ENCODE results near the gene BOLL. TPM values are rescaled to one million over a fixed set of nuclear protein-coding genes. Genes with fewer than 3 reads are reported as not detected.

BOLL gene
- total RNA-seq, 2 experiments from 2014 or later = not detected

DNA sequence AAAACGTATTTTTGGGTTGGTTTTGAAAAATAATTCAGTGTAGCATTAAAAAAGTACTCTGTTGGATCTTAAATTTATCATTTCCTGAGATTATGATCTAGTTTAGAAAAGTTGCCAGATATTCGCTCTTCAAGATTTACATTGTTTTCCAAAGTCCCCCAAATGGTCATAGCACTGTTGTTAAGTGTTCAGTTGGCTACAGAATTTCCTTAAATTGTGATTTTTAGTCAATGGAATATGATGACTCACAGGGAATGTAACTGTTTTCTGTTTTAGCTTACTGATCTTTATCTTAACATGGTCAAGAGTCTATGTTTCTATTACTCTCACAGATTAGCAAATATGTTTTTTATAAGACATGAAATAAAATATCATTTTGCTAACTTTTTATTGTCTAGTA, 42.5 kb upstream of the BOLL start:
- H3K79me2 ChIP-seq (ENCODE audit: insufficient read depth, low read depth, low read length) = no peaks in the 10 kb centered on the region
- TF ChIP-seq CTCF (conservative IDR thresholded peaks at IDR 0.05; ENCODE audit: low read length) (no peak), EZH2phosphoT487 (IDR thresholded peaks at IDR 0.05; ENCODE audit: borderline replicate concordance, low read depth, low read length) (no peak)
- intact Hi-C loops (cut with micrococcal nuclease; ENCODE audit: unreplicated experiment) = no loop called here
- H3K4me3 ChIP-seq (ENCODE audit: low read depth, low read length, poor library complexity, severe bottlenecking) = no peak overlapping the region
- ChIA-PET CTCF (ENCODE audit: unreplicated experiment) (no interaction called here), POLR2A (no interaction called here)
- no peak overlapping the region for H2AFZ ChIP-seq (ENCODE audit: low read length)
- BruUV-seq (replicated peaks) = no TSS peak
- no peak for DNase-seq (ENCODE audit: low spot score)
- no peaks in the 10 kb centered on the region for H3K9me3 ChIP-seq (ENCODE audit: low read length)
- no peak overlapping the region for H3K4me2 ChIP-seq (ENCODE audit: low read length)
- H3K9me2 ChIP-seq (ENCODE audit: insufficient read depth, low read length) = no peaks in the 10 kb centered on the region
- no peak overlapping the region for H3K27ac ChIP-seq (ENCODE audit: low read depth, low read length, poor library complexity, severe bottlenecking)
- H3K36me3 ChIP-seq (ENCODE audit: insufficient read depth, low read length) = no peaks in the 10 kb centered on the region
- no peaks in the 10 kb centered on the region for H3K4me1 ChIP-seq (ENCODE audit: insufficient read depth, low read length, poor library complexity, severe bottlenecking)
- H4K20me1 ChIP-seq (ENCODE audit: insufficient read depth, low read length) = no peaks in the 10 kb centered on the region

DNA sequence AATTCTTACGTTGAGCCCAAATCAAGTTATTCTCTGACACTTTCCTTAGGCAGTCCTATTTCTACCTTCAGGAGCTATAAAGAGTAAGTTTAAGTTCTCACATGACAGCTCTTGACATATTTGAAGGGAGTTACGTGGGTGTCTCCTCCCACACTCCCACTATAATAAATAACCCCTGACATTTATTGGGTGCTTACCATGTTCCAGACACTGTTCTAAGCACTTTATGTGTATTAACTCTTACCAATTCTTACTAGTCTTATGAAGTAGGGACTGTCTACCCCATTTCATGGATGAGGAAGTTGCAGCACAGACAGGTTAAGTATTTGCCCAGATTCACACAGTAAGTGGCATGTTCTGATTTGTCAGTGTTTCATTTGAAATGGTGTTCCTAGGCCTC, 37.2 kb upstream of the BOLL start:
- Histone ChIP-seq H4K20me1 (ENCODE audit: insufficient read depth, low read length) (no peaks in the 10 kb centered on the region), H2AFZ (ENCODE audit: low read length) (no peak overlapping the region), H3K9me3 (ENCODE audit: low read length) (no peaks in the 10 kb centered on the region), H3K4me3 (ENCODE audit: low read depth, low read length, poor library complexity, severe bottlenecking) (no peak overlapping the region), H3K9me2 (ENCODE audit: insufficient read depth, low read length) (no peaks in the 10 kb centered on the region), H3K79me2 (ENCODE audit: insufficient read depth, low read depth, low read length) (no peaks in the 10 kb centered on the region), H3K4me2 (ENCODE audit: low read length) (no peak overlapping the region), H3K36me3 (ENCODE audit: insufficient read depth, low read length) (no peaks in the 10 kb centered on the region), H3K4me1 (ENCODE audit: insufficient read depth, low read length, poor library complexity, severe bottlenecking) (no peaks in the 10 kb centered on the region), H3K27ac (ENCODE audit: low read depth, low read length, poor library complexity, severe bottlenecking) (no peak overlapping the region)
- POLR2A ChIA-PET = no interaction called here
- CTCF ChIA-PET (ENCODE audit: unreplicated experiment) = no interaction called here
- intact Hi-C loops (cut with micrococcal nuclease; ENCODE audit: unreplicated experiment) = no loop called here
- no peak for TF ChIP-seq CTCF (conservative IDR thresholded peaks at IDR 0.05; ENCODE audit: low read length)
- TF ChIP-seq EZH2phosphoT487 (IDR thresholded peaks at IDR 0.05; ENCODE audit: borderline replicate concordance, low read depth, low read length) = no peak
- no TSS peak for BruUV-seq (replicated peaks)
- DNase-seq (ENCODE audit: low spot score) = no peak

DNA sequence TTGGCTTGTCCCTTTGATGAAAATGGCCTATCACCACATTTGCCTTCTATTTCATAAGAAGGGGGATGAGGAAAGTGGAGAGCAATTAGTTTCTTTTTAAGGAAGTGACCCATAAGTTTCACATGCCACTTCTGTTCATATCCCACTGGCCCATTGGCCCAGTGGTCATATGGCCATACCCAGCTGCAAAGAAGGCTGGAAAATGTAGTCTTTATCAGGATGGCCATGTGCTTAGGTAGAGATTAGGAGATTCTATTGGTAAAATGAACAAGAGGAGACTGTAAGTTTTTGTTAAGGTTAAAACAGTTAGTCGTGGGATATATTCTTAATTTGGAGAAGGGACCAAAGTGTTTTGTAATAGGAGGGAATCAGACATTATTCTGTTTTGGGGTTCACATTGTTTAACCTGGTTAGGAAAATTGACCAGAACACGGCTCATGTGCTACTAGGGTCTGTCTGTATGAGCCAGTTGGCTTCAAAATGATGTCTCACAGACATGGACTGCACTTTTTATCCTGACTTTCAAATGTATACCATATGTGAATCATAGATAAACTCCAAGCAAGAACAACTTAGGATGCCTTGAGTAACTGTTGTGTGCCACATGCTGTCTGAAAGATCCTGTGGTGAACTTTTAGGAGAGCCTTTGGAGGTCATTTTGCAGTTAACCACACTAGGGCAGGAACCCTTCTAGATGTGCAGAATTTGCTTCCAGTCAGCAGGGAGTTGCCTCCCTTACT, 36.6 kb upstream of the BOLL start:
- Histone ChIP-seq H3K4me3 (ENCODE audit: low read depth, low read length, poor library complexity, severe bottlenecking) (no peak overlapping the region), H3K27ac (ENCODE audit: low read depth, low read length, poor library complexity, severe bottlenecking) (no peak overlapping the region), H3K9me2 (ENCODE audit: insufficient read depth, low read length) (no peaks in the 10 kb centered on the region), H3K36me3 (ENCODE audit: insufficient read depth, low read length) (no peaks in the 10 kb centered on the region), H4K20me1 (ENCODE audit: insufficient read depth, low read length) (no peaks in the 10 kb centered on the region), H2AFZ (ENCODE audit: low read length) (no peak overlapping the region), H3K4me2 (ENCODE audit: low read length) (no peak overlapping the region), H3K4me1 (ENCODE audit: insufficient read depth, low read length, poor library complexity, severe bottlenecking) (no peaks in the 10 kb centered on the region), H3K9me3 (ENCODE audit: low read length) (no peaks in the 10 kb centered on the region), H3K79me2 (ENCODE audit: insufficient read depth, low read depth, low read length) (no peaks in the 10 kb centered on the region)
- no peak for DNase-seq (ENCODE audit: low spot score)
- intact Hi-C loops (cut with micrococcal nuclease; ENCODE audit: unreplicated experiment) = no loop called here
- no TSS peak for BruUV-seq (replicated peaks)
- POLR2A ChIA-PET = no interaction called here
- CTCF ChIA-PET (ENCODE audit: unreplicated experiment) = no interaction called here
- TF ChIP-seq CTCF (conservative IDR thresholded peaks at IDR 0.05; ENCODE audit: low read length) (no peak), EZH2phosphoT487 (IDR thresholded peaks at IDR 0.05; ENCODE audit: borderline replicate concordance, low read depth, low read length) (no peak)

Measured in OCI-LY7 (cell line).